Measurements from ENCODE around the gene AOPEP. TPM values are rescaled to one million over a fixed set of nuclear protein-coding genes. Genes with fewer than 3 reads are reported as not detected.
A peak's percentile ranks its signal among the peaks of the same experiment; 100 is the strongest.

AOPEP gene
- total RNA-seq, 1 donor from 2014 or later: 75.3 TPM

GRCh38 chr9:94925751-94926430 is 199.4 kb downstream of the AOPEP start:
- no peak overlapping the region for H3K9ac ChIP-seq (ENCODE audit: low read length)
- H3K4me3 ChIP-seq (ENCODE audit: insufficient read depth, low read depth, low read length): no peak overlapping the region
- H3K36me3 Mint-ChIP-seq (ENCODE audit: low read depth, unreplicated experiment): peaks cover 48% of the 10 kb centered on the region
- no peak overlapping the region for H3K27ac Mint-ChIP-seq (ENCODE audit: unreplicated experiment)
- DNase-seq (ENCODE audit: low read depth): no peak
- H3K4me3 Mint-ChIP-seq (ENCODE audit: unreplicated experiment): no peak overlapping the region
- FAIRE-seq: no peak
- H3K36me3 ChIP-seq (ENCODE audit: insufficient read depth, low read length): no peaks in the 10 kb centered on the region
- peaks cover 3% of the 10 kb centered on the region for H3K79me2 ChIP-seq (ENCODE audit: insufficient read depth, low read length)
- peaks cover 52% of the 10 kb centered on the region for H3K4me1 Mint-ChIP-seq (ENCODE audit: low read depth, unreplicated experiment)
- H4K20me1 ChIP-seq (ENCODE audit: insufficient read depth, low read length): no peaks in the 10 kb centered on the region
- no peaks in the 10 kb centered on the region for H3K9me3 ChIP-seq (ENCODE audit: insufficient read depth, low read depth, low read length)
- H2AFZ ChIP-seq (ENCODE audit: low read depth, low read length): no peak overlapping the region
- no peak overlapping the region for H3K27ac ChIP-seq (ENCODE audit: low read depth, low read length)
- H3K27me3 ChIP-seq (ENCODE audit: insufficient read depth, low read length): no peaks in the 10 kb centered on the region
- TF ChIP-seq CTCF (IDR thresholded peaks at IDR 0.05; ENCODE audit: insufficient read depth, low read depth, low read length): no peak
- TF ChIP-seq EZH2 (IDR thresholded peaks at IDR 0.05; ENCODE audit: insufficient read depth, low read length): no peak
- H3K9me3 Mint-ChIP-seq (ENCODE audit: unreplicated experiment): no peaks in the 10 kb centered on the region
- H3K27me3 Mint-ChIP-seq (ENCODE audit: low read depth, unreplicated experiment): no peaks in the 10 kb centered on the region
- no peak overlapping the region for H3K4me2 ChIP-seq (ENCODE audit: low read length)
- peaks cover 56% of the 10 kb centered on the region for H3K4me1 ChIP-seq (ENCODE audit: insufficient read depth, low read length)

GRCh38 chr9:94926431-94926800 is 199.9 kb downstream of the AOPEP start:
- Mint-ChIP-seq H3K27ac (ENCODE audit: unreplicated experiment) (no peak overlapping the region), H3K9me3 (ENCODE audit: unreplicated experiment) (no peaks in the 10 kb centered on the region), H3K36me3 (ENCODE audit: low read depth, unreplicated experiment) (peaks cover 48% of the 10 kb centered on the region), H3K4me3 (ENCODE audit: unreplicated experiment) (no peak overlapping the region), H3K27me3 (ENCODE audit: low read depth, unreplicated experiment) (no peaks in the 10 kb centered on the region), H3K4me1 (ENCODE audit: low read depth, unreplicated experiment) (peaks cover 52% of the 10 kb centered on the region)
- Histone ChIP-seq H3K4me1 (ENCODE audit: insufficient read depth, low read length) (peaks cover 51% of the 10 kb centered on the region), H3K36me3 (ENCODE audit: insufficient read depth, low read length) (no peaks in the 10 kb centered on the region), H3K27me3 (ENCODE audit: insufficient read depth, low read length) (no peaks in the 10 kb centered on the region), H2AFZ (ENCODE audit: low read depth, low read length) (no peak overlapping the region), H3K9ac (ENCODE audit: low read length) (no peak overlapping the region), H4K20me1 (ENCODE audit: insufficient read depth, low read length) (no peaks in the 10 kb centered on the region), H3K27ac (ENCODE audit: low read depth, low read length) (no peak overlapping the region), H3K4me2 (ENCODE audit: low read length) (no peak overlapping the region), H3K9me3 (ENCODE audit: insufficient read depth, low read depth, low read length) (no peaks in the 10 kb centered on the region), H3K79me2 (ENCODE audit: insufficient read depth, low read length) (peaks cover 3% of the 10 kb centered on the region), H3K4me3 (ENCODE audit: insufficient read depth, low read depth, low read length) (no peak overlapping the region)
- DNase-seq (ENCODE audit: low read depth) (no peak), FAIRE-seq (no peak)
- TF ChIP-seq CTCF (IDR thresholded peaks at IDR 0.05; ENCODE audit: insufficient read depth, low read depth, low read length): no peak
- TF ChIP-seq EZH2 (IDR thresholded peaks at IDR 0.05; ENCODE audit: insufficient read depth, low read length): no peak

DNA sequence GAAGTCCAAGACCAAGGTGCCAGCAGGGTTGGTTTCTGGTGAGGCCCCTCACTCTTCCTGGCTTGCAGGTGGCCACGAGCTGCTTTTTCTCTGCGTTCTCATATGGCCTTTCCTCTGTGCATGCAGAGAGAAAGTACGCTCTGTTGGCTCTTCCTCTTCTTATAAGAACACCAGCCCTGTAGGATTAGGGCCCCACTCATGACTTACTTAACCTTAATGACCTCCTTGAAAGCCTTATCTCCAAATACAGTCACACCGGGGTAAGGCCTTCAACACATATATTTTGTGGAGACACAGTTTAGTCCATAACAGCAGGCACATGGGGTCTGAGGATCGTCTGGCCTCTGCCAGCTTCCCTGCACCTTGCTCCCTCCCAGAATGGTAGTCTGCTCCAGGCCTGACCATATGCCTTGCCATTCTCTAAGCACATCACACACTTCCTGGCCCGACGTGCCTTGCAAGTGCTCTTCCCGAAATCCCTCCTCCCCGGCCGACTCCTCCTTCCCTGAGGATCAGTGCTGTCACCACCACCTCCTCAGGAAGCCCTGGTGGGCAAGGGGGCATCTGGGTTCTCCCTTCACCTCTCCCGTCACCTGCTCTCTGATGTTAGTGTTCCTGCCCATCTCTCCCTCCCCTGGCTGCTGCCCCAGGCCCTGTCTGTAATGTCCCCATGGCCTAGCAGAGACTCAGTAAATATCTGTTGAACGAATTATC is 200.7 kb downstream of the AOPEP start:
- Histone ChIP-seq H3K4me1 (ENCODE audit: insufficient read depth, low read length) (peaks cover 46% of the 10 kb centered on the region), H3K9ac (ENCODE audit: low read length) (peak overlapping the region; percentile 78), H3K27me3 (ENCODE audit: insufficient read depth, low read length) (no peaks in the 10 kb centered on the region), H3K9me3 (ENCODE audit: insufficient read depth, low read depth, low read length) (no peaks in the 10 kb centered on the region), H3K4me3 (ENCODE audit: insufficient read depth, low read depth, low read length) (no peak overlapping the region), H2AFZ (ENCODE audit: low read depth, low read length) (no peak overlapping the region), H3K36me3 (ENCODE audit: insufficient read depth, low read length) (no peaks in the 10 kb centered on the region), H3K79me2 (ENCODE audit: insufficient read depth, low read length) (peaks cover 3% of the 10 kb centered on the region), H3K4me2 (ENCODE audit: low read length) (no peak overlapping the region), H4K20me1 (ENCODE audit: insufficient read depth, low read length) (no peaks in the 10 kb centered on the region), H3K27ac (ENCODE audit: low read depth, low read length) (peak overlapping the region; percentile 95)
- H3K27me3 Mint-ChIP-seq (ENCODE audit: low read depth, unreplicated experiment): no peaks in the 10 kb centered on the region
- no peak overlapping the region for H3K27ac Mint-ChIP-seq (ENCODE audit: unreplicated experiment)
- H3K36me3 Mint-ChIP-seq (ENCODE audit: low read depth, unreplicated experiment): peaks cover 48% of the 10 kb centered on the region
- FAIRE-seq (no peak), DNase-seq (ENCODE audit: low read depth) (no peak)
- H3K9me3 Mint-ChIP-seq (ENCODE audit: unreplicated experiment): no peaks in the 10 kb centered on the region
- H3K4me3 Mint-ChIP-seq (ENCODE audit: unreplicated experiment): no peak overlapping the region
- TF ChIP-seq EZH2 (IDR thresholded peaks at IDR 0.05; ENCODE audit: insufficient read depth, low read length) (no peak), CTCF (IDR thresholded peaks at IDR 0.05; ENCODE audit: insufficient read depth, low read depth, low read length) (no peak)
- peaks cover 50% of the 10 kb centered on the region for H3K4me1 Mint-ChIP-seq (ENCODE audit: low read depth, unreplicated experiment)

All from astrocyte (in vitro differentiated cells and primary cell).